Neural cell (in vitro differentiated cells): Measurements from ENCODE around the gene CD14.
"Not testable (repeated sequence)": the region's sequence is repeated elsewhere in the genome, so short reads cannot be mapped to it uniquely, and the experiment has no call there.

Experiments used
- EP300 ChIP-seq: fragments of 450-650 bp; conservative IDR thresholded peaks from 2 replicates; pipeline ENCODE4 v1.6.1; 2014; ENCODE audit warnings: antibody characterized with exemption, mild to moderate bottlenecking, moderate library complexity; ENCODE audit not compliant: poor library complexity, severe bottlenecking
- EZH2 ChIP-seq: fragments of 200-600, 300-800 bp; shearing (Covaris generic), sonication (generic); IDR thresholded peaks from 2 replicates; pipeline ENCODE4 v1.6.1; 2014; ENCODE audit warnings: antibody characterized with exemption, low read length, borderline replicate concordance, mild to moderate bottlenecking; ENCODE audit not compliant: insufficient read depth, poor library complexity, severe bottlenecking
- POLR2AphosphoS5 ChIP-seq: IDR thresholded peaks from 2 replicates; pipeline ENCODE4 v1.6.1; 2012
- RAD21 ChIP-seq: fragments of 450-650 bp; conservative IDR thresholded peaks from 2 replicates; pipeline ENCODE4 v1.6.1; 2014; ENCODE audit warnings: antibody characterized with exemption, mild to moderate bottlenecking, moderate library complexity
- SMC3 ChIP-seq: fragments of 450-650 bp; conservative IDR thresholded peaks from 2 replicates; pipeline ENCODE4 v1.6.1; 2014; ENCODE audit warnings: antibody characterized with exemption, mild to moderate bottlenecking, moderate library complexity; ENCODE audit not compliant: poor library complexity
- TAF1 ChIP-seq: IDR thresholded peaks from 2 replicates; pipeline ENCODE4 v1.6.1; 2012; ENCODE audit warnings: low read depth
- TF ChIP-seq, protein P1 (sequence below): fragments of 450-650 bp; IDR thresholded peaks from 2 replicates; pipeline ENCODE4 v1.5.1; 2014; ENCODE audit warnings: antibody characterized with exemption, mild to moderate bottlenecking, moderate library complexity; ENCODE audit not compliant: poor library complexity, severe bottlenecking

DNA sequence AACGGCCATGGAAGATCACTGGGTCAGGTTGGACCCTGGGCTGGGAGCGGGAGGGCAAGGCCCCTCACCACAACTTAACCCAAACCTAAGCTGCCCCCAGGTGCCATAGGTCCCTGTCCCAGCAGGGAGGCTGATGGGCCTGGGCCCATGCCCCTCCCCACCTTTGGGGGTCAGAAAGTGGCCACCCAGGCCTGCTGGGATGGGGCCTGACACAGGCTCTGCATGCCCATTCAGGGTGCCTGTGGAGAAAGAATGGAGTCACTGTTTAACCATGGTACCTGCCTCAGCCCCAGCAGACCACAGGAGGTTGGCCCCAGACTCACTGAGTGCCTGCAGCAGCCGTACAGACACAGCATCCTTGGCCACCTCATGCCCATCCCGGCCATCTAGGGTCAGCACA, 38.1 kb upstream of the CD14 start:
- TF ChIP-seq EZH2, EP300, POLR2AphosphoS5, RAD21, SMC3, TAF1: not testable (repeated sequence)
- TF ChIP-seq, protein P1, sequence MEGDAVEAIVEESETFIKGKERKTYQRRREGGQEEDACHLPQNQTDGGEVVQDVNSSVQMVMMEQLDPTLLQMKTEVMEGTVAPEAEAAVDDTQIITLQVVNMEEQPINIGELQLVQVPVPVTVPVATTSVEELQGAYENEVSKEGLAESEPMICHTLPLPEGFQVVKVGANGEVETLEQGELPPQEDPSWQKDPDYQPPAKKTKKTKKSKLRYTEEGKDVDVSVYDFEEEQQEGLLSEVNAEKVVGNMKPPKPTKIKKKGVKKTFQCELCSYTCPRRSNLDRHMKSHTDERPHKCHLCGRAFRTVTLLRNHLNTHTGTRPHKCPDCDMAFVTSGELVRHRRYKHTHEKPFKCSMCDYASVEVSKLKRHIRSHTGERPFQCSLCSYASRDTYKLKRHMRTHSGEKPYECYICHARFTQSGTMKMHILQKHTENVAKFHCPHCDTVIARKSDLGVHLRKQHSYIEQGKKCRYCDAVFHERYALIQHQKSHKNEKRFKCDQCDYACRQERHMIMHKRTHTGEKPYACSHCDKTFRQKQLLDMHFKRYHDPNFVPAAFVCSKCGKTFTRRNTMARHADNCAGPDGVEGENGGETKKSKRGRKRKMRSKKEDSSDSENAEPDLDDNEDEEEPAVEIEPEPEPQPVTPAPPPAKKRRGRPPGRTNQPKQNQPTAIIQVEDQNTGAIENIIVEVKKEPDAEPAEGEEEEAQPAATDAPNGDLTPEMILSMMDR, result not testable (repeated sequence)
